Measurements from ENCODE around the gene CDC42EP4.
"Not testable (repeated sequence)": the region's sequence is repeated elsewhere in the genome, so short reads cannot be mapped to it uniquely, and the experiment has no call there.

The CDC42EP4 gene

GRCh38 chr17:73342541-73343167 is 30.9 kb upstream of the CDC42EP4 start:
- no peak for DNase-seq

- DNase-seq, result no peak
These were observed 30.3 kb upstream of the CDC42EP4 start for GRCh38 chr17:73342050-73342522.

GRCh38 chr17:73341350-73342049 is 29.7 kb upstream of the CDC42EP4 start:
- DNase-seq, result no peak

GRCh38 chr17:73340093-73340596 is 28.3 kb upstream of the CDC42EP4 start:
- DNase-seq, result peak; percentile 32

DNA sequence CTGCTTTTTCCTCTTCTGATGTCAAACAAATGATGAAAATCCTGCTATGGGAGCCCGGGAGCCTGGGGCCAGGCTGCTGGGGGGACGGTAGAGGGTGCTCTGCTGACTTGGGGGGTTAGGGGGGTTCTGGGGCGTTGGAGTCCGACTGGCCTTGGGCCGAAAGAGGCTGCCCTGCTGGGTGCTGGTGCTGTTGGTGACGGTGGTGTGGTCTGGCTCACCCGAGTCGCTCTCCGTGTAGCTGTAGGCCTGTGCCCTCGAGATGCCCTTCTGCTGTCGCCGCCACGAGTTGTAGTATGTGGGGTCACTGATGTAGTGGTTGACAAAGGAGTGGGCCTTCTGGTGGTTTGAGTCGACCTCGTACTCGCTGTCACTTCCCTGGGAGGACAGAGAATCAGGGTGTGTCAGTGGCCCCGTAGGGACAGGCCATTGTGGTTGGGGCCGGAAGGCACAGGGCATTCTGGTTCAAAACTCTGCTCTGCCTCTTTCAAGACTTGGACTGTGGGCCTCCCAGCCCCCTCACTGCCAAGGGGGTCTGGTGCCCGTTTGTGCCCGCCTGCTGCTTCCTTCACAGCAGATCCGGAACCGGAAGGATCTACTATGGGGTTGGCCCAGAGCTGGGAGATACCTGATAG is 26.9 kb upstream of the CDC42EP4 start:
- DNase-seq, result no peak

- no peak for DNase-seq
These were observed 26.3 kb upstream of the CDC42EP4 start for GRCh38 chr17:73338050-73338521.

GRCh38 chr17:73337330-73337710 is 25.5 kb upstream of the CDC42EP4 start:
- DNase-seq, result no peak

DNA sequence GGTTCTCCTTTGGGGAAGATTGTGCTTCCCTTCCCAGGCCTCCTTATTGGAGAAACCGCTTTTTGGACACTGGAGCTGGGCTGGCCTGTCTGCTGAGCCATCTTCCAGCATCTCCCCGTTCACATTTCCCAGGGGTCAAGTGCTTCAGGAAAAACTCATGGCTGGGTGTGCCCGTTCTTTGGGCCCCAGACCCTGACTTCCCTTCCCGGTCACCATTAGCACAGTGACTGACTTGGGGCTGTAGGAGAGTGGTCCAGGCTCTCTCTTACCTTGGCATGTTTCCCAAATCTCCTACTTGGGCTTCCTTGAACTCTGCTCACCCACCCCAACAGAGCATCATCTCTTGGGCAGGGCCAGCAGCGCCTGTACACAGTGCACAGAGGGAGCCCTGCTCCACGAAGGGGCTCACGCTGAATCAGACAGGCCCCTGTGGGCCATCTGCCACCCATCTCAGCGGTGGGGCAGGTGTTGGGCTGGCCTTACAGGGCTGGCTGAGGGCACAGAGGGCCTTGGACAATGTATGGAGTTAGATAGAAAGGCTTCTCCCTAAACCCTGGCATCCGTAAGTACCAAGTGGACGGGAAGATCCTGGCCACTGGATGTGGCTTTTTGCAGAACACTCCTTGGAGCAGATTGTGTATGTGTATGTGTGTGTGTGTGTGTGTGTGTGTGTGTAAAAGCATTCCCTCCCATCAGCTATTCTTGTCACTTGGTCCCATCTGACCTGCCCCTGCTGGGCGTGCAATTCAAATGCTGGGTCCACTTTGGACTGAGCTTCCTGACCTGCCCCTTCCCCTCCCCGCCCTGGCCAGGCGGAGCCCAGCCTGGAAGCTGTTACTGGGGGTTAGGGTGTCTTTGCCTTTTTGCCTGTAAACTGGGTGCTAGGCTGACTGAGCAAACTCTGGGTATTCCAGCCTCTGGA is 24.9 kb upstream of the CDC42EP4 start:
- no peak for DNase-seq

DNA sequence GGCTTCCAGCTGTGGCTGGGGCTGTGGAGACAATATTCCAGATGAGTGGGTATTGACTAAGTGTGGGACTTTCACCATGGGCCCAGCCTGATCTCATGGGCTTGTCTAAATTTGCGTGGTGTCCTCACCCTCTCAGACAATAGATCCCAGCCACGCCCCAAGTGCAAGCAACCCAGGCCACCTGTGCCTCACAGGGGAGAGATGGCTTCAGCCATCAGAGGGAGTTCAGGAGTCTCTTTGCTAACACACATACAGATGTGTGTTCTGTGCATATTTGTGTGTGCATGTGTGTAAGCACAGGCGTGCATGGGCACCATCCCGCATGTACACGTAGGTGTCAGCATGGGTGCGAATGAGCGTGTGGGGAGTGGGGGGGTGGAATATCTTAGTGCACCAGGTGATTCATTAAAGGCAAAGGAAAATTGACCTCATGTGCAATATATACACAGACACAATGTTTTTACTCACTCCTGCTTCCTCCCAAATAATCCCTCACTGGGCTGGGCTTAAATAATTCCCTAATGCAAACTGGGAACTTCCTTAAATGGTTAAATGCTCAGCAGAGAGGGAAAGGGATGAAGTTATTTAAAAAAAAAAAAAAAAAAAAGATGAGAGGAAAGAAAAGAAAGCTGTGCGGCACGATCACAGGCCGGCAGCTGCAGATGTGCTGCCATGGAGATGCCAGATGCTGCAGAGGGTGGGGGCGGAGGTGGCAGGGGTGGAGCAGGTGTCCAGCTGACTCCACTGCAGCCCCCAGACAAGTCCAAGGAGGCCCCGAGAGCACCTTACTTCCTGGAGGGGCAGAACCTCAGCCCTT is 24.0 kb upstream of the CDC42EP4 start:
- DNase-seq, result no peak

DNA sequence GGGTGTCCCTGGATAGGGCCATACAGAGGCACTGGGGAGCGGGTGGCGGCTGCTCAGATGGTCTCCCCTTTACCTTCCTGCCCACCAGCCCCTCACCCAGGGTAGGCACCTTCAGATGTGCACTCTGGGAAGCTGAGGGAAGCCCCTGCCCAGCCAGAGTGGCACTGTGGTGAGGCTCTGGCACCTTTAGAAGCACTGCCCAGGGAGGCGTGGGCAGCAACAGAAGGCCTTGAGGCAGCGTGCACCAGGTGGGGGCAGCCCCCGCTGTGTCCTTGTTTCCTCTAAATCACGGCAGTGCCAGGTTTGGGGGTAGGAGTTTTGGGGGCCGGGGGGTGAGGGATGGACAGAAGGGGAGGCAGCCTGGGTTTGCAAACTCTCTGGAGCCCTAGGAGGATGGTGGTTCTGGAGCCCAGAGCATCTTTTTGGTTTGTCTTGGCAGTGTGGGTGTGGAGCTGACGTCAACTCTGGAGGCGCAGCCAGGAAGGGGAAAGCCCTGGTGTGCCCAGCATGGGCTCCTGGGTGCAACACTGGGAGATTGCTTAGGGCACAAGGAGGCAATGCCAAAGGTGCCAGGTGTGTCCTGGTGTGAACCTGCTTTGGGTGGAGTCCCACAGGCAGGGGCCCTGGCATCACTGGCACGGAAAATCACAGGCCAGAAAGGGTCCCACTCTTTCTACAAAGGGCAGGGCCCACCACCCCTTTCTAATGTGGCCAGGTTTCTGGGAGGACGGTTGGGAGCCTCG is 23.1 kb upstream of the CDC42EP4 start:
- no peak for DNase-seq

GRCh38 chr17:73333445-73333844 is 21.6 kb upstream of the CDC42EP4 start:
- DNase-seq, result not testable (repeated sequence)

GRCh38 chr17:73331060-73331459 is 19.3 kb upstream of the CDC42EP4 start:
- DNase-seq, result no peak

DNA sequence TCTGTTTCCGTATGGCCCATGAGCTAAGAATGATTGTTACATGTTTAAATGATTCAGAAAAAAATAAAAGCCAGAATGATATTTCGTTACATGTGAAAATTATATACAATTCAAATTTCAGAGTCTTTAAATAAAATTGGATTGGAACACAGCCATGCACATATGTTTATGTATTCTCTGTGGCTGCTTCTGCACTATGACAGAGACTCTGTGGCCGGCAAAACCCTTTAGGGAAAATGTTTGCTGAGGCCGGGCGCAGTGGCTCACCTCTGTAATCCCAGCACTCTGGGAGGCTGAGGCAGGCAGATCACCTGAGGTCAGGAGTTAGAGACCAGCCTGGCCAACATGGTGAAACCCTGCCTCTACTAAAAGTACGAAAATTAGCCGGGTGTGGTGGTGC is 15.9 kb upstream of the CDC42EP4 start:
- no peak for DNase-seq

DNA sequence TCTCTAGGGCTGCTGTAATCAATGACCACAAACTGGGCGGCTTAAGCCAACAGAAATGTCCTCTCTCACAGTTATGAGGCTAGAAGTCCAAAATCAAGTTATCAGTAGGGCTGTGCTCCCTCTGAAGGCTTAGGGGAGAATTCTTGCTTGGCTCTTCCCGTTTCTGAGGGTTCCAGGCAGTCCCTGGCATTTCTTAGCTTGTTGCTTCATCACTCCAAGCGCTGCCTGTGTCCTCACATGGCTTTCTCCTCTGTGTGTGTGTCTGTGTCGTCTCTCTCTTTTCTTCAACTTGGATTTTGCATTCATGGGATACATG is 13.7 kb upstream of the CDC42EP4 start:
- no peak for DNase-seq

DNA sequence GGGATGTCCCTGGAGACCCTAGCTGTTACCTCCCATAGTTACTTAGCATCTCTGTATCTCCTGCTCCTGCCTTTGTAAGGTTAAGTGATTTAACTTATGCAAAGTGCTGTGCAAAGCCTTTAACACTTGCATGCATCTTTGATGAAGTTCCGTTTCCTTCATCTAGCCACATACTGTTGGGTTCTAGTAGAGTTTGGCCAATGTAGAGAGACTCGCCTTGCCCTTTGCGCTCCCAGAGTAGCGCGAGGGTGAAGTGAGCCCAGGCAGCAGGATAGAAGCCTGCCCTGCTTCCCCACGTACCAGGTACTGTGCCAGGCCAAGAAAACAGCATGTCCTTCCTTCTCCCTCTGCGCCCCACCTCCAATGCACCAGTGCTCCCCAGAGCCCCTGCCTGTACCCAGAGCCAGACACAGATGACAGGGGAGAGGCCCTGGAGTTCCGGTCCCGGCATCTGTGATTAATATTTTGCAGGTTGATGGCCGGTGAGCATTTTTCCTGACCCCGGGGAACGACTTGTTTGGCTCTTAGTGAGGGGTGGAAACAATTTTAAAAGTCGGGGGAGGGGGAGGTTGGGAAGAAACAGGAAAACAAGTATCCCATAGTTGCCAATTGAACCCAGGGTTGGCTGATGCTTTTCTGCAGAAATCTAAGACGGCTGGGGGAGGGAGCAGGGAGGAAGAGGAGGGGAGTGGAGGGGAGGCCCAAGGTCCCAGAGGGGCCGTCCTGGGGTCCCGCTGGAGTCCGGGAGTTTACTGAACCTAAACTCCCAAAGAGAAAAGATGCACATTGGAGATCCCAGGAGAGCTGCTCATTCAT is 13.1 kb upstream of the CDC42EP4 start:
- no peak for DNase-seq

- no peak for DNase-seq
These were observed 12.3 kb upstream of the CDC42EP4 start for GRCh38 chr17:73324160-73324475.

- DNase-seq, result no peak
These were observed 11.8 kb upstream of the CDC42EP4 start for GRCh38 chr17:73323409-73324159.

DNA sequence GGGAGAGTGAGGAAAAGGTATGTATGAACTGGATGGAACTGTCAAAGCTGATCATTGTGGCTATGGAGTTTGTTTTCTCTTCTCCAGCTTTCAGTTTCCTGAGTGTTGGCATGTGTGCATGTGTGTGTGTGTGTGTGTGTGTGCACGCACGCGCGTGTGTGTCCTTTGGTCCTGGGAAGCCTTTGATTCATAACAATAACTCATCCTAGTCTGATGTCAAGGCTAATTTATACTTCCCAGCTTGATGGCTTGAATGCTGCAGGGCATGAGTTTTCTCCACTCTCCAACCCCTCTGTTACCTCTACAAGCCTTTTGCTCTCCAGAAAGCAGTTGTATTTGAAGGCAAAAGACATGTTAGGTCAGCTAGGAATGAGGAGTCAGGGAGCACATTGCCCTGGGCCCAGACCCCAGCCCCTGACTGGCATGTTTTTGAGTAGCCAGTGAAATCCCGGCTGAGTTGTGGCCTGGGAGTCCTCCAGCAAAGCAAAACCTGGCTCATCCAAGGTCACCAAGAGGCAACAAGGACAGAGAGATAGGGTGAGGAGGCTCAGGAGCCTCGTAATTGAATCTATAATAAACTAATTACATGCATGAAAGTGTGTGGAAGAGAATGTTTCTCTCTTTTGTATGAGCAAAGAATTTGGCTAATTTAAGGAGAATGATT is 8.9 kb upstream of the CDC42EP4 start:
- no peak for DNase-seq

GRCh38 chr17:73319766-73320165 is 8.0 kb upstream of the CDC42EP4 start:
- no peak for DNase-seq
